ENCODE measurements around the gene RTL5.
A peak's percentile ranks its signal among the peaks of the same experiment; 100 is the strongest.
"Not testable (repeated sequence)": the region's sequence is repeated elsewhere in the genome, so short reads cannot be mapped to it uniquely, and the experiment has no call there.

RTL5 gene

GRCh38 chrX:72131317-72132294 is at the start of gene RTL5:
Gene RTL5, minus strand, starts transcription at chrX:72131915.
- TF ChIP-seq ZFX (IDR thresholded peaks at IDR 0.05; ENCODE audit: borderline replicate concordance) (no peak), CTCF (IDR thresholded peaks at IDR 0.05) (no peak; the same call in 1 of the 2 replicates)
- H3K27ac ChIP-seq: no peak within 1 kb of the TSS

DNA sequence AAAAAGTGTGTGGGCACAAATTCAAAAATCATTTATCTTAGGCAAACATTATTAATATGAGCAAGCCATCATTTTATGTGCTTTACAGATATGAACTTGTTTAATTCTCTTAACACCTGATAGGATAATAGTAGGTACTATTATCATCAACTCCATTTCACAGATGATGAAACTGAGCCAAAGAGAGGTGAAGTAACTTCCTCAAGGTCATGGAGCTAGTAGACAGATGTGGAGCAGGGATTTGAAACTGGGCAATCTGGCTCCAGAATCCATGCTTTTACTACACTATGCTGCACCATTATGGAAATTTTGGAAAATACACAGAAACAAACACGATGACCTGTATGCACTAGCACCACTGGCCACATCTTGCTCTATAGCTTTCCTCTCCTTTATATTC is 48.8 kb upstream of the RTL5 start:
- peak overlapping the region; percentile 76 for H3K27ac ChIP-seq
- TF ChIP-seq ZFX (IDR thresholded peaks at IDR 0.05; ENCODE audit: borderline replicate concordance): no peak
- TF ChIP-seq CTCF (IDR thresholded peaks at IDR 0.05): no peak

GRCh38 chrX:72176981-72177380 is 45.3 kb upstream of the RTL5 start:
- H3K27ac ChIP-seq: no peak overlapping the region
- TF ChIP-seq ZFX (IDR thresholded peaks at IDR 0.05; ENCODE audit: borderline replicate concordance): no peak

GRCh38 chrX:72176289-72176688 is 44.6 kb upstream of the RTL5 start:
- not testable (repeated sequence) for H3K27ac ChIP-seq

GRCh38 chrX:72169008-72169728 is 37.5 kb upstream of the RTL5 start:
- H3K27ac ChIP-seq: no peak overlapping the region
- TF ChIP-seq CTCF (IDR thresholded peaks at IDR 0.05): no peak

- no peak overlapping the region for H3K27ac ChIP-seq
- TF ChIP-seq CTCF (IDR thresholded peaks at IDR 0.05): no peak
- TF ChIP-seq ZFX (IDR thresholded peaks at IDR 0.05; ENCODE audit: borderline replicate concordance): no peak
Measured at GRCh38 chrX:72165551-72165950, 33.8 kb upstream of the RTL5 start.

- no peak for TF ChIP-seq CTCF (IDR thresholded peaks at IDR 0.05)
- no peak for TF ChIP-seq ZFX (IDR thresholded peaks at IDR 0.05; ENCODE audit: borderline replicate concordance)
- no peak overlapping the region for H3K27ac ChIP-seq
Measured at GRCh38 chrX:72159769-72160168, 28.1 kb upstream of the RTL5 start.

- no peak overlapping the region for H3K27ac ChIP-seq
- TF ChIP-seq CTCF (IDR thresholded peaks at IDR 0.05) (no peak), ZFX (IDR thresholded peaks at IDR 0.05; ENCODE audit: borderline replicate concordance) (no peak)
Measured at GRCh38 chrX:72158773-72159172, 27.1 kb upstream of the RTL5 start.
